ENCODE measurements around the gene ZNF341.

Gene ZNF341

GRCh38 chr20:33702861-33703260 lies 28.9 kb upstream of the ZNF341 start:
- no peaks in the 10 kb centered on the region for H3K4me1 ChIP-seq (ENCODE audit: control insufficient read depth, insufficient read depth, low read length)
- no peaks in the 10 kb centered on the region for H3K36me3 ChIP-seq (ENCODE audit: control insufficient read depth in 2 of 2, insufficient read depth in 1 of 2, low read length in 2 of 2)
- POLR2A ChIA-PET, result no interaction called here
- 0 out of 2 replicates have a peak, but pooled peaks have one; percentile 29 for TF ChIP-seq BCL6B (tag by site-specific recombination; IDR thresholded peaks at IDR 0.05)
- TF ChIP-seq EGR2 (tag by site-specific recombination; IDR thresholded peaks at IDR 0.05; ENCODE audit: low read depth), result no peak
- CTCF ChIA-PET, result no interaction called here
- no peak overlapping the region for H3K27ac ChIP-seq (ENCODE audit: extremely low read depth, low read depth, low read length)
- no peak overlapping the region for H3K4me3 ChIP-seq (ENCODE audit: low read depth, low read length)
- no peaks in the 10 kb centered on the region for H3K9me3 ChIP-seq (ENCODE audit: control insufficient read depth, insufficient read depth, low read depth, low read length)

- no peaks in the 10 kb centered on the region for H3K36me3 ChIP-seq (ENCODE audit: control insufficient read depth in 2 of 2, insufficient read depth in 1 of 2, low read length in 2 of 2)
- no peak overlapping the region for H3K27ac ChIP-seq (ENCODE audit: extremely low read depth, low read depth, low read length)
- ChIA-PET CTCF (no interaction called here), POLR2A (no interaction called here)
- no peaks in the 10 kb centered on the region for H3K9me3 ChIP-seq (ENCODE audit: control insufficient read depth, insufficient read depth, low read depth, low read length)
- TF ChIP-seq ZBTB49 (tag by site-specific recombination; IDR thresholded peaks at IDR 0.05; ENCODE audit: low read depth), result no peak
- TF ChIP-seq PATZ1 (tag by site-specific recombination; IDR thresholded peaks at IDR 0.05), result no peak
- no peak for TF ChIP-seq PRDM10 (tag by site-specific recombination; IDR thresholded peaks at IDR 0.05)
- TF ChIP-seq ZNF830 (tag by site-specific recombination; IDR thresholded peaks at IDR 0.05; ENCODE audit: low read depth), result no peak
- no peak for TF ChIP-seq ZBTB6 (tag by site-specific recombination; IDR thresholded peaks at IDR 0.05)
- TF ChIP-seq ZNF341 (tag by site-specific recombination; IDR thresholded peaks at IDR 0.05; ENCODE audit: low read depth), result no peak
- TF ChIP-seq ZNF433 (tag by site-specific recombination; IDR thresholded peaks at IDR 0.05; ENCODE audit: low read depth), result no peak
- no peak for TF ChIP-seq HOXD13 (CRISPR knock-in tag; IDR thresholded peaks at IDR 0.05; ENCODE audit: borderline replicate concordance)
- TF ChIP-seq ZNF239 (tag by site-specific recombination; IDR thresholded peaks at IDR 0.05), result no peak
- TF ChIP-seq ZNF623 (tag by site-specific recombination; IDR thresholded peaks at IDR 0.05), result no peak
- no peak for TF ChIP-seq ZNF157 (tag by site-specific recombination; IDR thresholded peaks at IDR 0.05)
- no peaks in the 10 kb centered on the region for H3K4me1 ChIP-seq (ENCODE audit: control insufficient read depth, insufficient read depth, low read length)
- H3K4me3 ChIP-seq (ENCODE audit: low read depth, low read length), result no peak overlapping the region
Measured at GRCh38 chr20:33703498-33704137, 28.2 kb upstream of the ZNF341 start.

All from HEK293 (cell line).